SHP77 treated with DMSO at 0.1 percent for 48 hours (cell line): Measurements from ENCODE around the gene TSHZ1.
"Not testable (repeated sequence)": the region's sequence is repeated elsewhere in the genome, so short reads cannot be mapped to it uniquely, and the experiment has no call there.

Source experiments
- DNase-seq: peaks from one replicate; lab custom pipeline; 2025; lab: John Stamatoyannopoulos, UW

TSHZ1 gene

DNA sequence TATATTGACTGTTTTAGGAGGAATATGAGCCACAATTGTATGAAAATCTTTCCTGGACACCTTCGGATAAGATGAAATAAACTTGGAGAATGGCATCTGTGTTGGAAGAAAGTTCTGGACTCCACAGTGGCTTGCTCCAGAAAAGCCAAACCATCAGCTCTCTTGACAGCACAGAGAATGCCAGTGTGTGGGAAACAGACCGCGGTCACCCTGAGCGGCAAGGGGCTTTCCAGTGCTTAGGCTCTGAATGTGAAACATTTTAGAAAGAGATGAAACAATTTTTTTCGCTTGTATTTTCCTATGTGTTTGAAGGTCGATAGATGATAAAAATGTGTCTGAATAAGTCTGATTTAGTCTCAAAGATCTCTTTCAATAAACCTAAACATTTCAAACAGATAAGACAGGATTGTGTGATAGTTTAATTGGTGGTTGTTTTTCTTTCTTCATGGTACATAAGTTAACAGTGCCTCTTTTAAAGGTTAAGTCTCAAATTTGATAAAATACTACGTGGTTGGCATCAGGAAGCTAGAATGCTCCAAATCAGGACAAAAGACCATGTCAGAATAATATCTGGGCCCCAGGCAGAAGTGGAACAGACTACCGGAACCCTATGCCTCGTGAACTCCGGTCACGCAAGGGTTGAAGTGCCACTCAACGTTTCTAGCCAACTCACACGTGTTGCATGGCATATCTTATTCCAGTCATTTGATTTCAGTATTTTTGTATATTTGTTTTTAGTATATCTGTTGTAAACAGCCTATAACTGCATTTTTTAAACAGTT lies 30.6 kb upstream of the TSHZ1 start:
- no peak for DNase-seq

DNA sequence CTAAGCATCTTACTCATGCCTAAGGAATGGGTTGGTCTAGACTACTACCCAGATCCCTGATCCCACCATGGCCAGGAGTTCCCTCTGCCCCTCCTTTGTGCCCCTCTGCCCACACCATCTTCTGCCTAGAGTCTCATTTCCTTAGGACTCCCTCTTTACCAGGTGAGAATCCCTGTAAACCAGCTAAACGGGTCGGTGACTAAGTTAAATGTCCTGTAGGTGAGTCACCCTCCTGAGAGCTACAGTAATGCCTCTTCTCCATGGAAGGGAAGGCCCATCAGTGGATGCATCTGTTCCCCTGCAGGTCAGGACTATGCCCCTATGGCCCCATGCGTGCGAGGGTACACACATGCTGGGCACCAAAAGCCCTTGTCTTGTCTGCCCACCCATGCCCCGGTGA lies 27.1 kb upstream of the TSHZ1 start:
- no peak for DNase-seq

DNA sequence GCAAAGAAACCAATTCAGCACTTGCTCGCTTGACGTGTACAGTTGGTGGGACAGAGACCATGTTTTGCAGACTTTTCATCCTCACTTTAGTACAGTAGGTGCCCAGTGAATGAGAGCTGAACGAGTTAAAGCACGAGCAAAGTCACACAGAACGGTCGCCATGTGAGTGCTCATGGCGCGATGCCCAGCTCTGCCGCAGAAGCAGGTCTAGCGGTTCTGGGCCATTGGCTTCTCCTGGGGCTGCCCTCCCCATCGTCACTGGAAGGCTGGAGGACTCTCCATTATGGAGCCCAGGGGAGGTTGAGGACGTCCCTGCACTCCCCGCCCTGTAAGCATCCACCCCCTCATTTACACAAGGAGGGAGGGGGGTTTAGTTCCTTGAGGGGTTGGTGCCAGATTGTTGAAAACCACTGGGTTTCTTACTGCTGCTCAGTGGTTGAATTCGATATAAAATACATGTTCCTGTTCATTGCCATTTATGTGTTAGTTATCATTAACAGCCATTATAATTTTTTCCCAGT lies 26.6 kb upstream of the TSHZ1 start:
- DNase-seq, result no peak

DNA sequence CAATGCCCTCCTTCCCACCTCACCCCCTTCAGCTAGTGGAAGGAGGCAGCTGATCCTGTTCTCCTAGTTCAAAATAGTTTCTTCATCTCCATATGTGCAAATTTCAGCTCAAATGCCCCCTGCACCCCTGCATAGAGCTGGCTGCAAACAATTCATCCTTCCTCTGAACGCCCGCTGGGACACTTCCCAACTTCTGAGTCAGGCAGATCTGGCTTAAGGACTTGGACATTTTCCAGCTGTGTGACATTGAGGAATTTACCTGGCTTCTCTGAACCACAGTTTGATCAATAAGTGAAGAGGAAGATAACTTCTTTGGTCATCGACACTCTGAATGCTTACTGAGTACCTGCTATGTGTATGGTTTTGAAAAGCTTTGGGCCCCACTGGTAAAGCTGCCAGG lies 25.1 kb upstream of the TSHZ1 start:
- no peak for DNase-seq

DNA sequence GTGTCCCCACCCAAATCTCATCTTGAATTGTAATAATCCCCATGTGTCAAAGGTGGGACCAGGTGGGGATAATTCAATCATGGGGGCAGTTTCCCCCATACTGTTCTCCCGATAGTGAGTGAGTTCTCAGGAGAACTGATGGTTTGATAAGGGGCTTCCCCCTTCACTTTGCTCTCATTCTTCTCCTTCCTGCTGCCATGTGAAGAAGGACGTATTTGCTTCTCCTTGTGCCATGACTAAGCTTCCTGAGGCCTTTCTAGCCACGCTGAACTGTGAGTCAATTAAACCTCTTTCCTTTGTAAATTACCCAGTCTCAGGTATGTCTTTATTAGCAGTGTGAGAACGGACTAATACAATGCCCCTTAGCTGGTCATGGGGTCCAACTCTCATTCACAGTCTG lies 22.9 kb upstream of the TSHZ1 start:
- not testable (repeated sequence) for DNase-seq

DNA sequence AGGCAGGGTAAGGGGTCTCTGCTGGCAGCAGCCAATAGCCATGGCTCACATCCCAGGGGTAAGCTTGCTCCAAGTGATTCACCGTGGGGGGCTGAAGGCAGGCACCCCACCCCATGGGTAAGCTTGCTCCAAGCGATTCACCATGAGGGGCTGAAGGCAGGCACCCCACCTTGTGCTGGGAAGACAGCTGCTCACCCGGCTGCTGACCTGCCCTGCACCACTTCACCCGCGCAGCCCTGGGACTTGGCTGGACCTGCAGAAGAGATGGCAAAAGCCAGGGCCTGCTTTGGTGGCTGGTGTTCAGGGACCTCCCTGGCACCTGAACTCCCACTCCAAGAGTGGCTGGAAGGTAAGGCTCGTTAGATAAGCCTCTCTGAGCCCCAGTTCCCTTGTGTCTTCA lies 20.9 kb upstream of the TSHZ1 start:
- no peak for DNase-seq

DNA sequence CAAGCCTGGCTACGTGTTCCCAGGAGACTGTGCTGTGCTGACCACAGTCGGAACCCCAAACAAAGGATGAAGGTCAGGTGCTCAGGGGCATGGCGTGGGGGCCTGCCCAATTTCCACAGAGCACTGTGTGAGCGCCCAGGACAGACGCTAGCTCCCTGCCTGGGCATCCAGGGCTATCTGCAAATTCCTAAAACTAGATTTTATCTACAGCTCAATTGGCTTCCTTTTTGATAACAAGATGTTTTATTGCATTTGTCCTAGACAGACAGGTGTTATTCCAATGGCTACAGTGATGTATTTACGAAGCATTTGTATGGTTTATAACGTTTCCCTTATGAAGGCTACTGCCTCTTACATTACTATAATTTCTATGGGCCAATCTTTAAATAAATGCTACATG lies 17.7 kb upstream of the TSHZ1 start:
- DNase-seq, result no peak

DNA sequence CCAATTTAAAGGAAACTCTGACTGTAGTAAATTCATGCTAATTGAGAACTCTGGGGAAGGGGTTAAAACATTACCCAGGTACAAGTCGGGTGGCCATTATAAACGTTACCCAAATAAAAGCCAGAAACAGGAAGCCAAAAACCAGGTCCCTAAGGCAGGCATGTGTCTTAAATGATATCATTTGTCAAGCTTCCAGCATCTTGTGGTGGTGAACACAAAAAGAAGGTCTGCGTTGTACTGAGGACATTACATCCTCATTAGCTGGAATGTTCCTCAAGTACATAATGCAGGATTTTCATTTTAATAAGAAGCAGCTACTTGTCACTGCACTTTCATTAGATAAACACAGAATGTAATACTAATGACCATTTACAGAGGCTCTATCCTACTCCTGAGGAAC lies 12.6 kb upstream of the TSHZ1 start:
- DNase-seq, result no peak

DNA sequence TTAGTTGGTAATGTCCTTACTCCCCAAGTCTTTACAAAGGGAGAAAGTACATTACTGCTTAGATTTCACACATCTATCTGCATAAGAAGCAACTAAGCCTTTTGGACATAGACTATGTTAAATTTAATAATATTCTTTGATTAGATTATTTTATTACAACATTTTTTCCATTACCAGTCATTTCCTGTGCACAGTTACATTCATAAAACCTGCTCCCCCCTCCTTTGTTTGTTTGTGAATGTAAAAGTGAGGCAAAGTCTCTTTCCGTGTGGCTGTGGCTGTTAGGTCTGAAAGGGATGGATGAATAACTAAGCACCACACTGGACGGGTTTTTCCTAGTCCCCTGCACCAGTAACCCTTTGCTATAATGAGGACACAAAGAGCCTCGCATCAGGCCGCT lies 11.3 kb upstream of the TSHZ1 start:
- no peak for DNase-seq

DNA sequence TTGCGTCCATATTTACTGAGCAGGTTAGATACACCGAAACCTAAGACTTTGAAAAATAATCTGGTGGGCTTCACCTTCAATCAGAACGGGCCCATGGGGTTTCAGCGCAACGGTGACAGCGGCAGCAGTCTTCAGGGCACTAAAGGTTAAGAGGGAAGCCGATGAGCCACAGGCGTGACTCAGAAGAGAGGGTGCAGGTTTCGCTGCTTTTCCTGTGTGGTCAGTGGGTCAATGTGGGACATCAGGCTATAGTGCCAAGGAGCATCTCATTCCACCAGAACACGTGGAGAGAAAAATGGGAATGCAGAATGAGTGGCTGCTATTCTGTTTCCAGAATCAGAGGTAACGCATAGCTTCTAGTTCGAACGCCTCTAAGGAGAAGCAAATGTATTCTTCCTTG lies 10.5 kb upstream of the TSHZ1 start:
- no peak for DNase-seq

DNA sequence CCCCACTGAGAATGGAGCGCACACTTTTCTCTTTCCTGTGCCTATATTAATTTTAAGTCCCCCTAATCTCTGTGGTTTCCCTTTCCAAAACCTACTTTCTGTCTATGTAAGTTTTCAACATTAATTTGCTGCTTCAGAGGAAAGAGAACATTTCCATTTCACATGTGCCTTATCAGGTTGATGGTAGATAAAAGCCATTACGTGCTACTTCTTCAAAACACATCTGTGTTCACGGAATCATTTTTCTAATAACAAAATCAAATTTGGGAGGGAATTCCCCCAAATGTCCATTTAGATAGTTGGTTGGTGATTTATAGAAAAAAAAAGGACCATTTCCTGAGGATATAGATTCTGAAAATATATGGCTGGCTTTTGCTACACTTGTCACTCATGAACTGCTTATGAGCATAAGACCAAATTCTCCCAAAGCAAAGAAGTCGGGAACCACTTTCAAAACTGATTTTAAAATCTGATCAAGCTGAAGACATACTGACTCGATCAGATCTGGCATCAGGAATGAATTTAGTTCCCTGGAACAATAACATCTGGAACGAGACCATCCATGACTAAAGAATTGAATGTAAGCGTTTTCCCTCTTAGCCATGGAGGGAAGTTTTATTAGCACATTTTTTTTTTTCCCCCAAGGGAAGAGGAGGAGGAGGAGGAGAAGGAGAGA lies 9.9 kb upstream of the TSHZ1 start:
- DNase-seq, result no peak

DNA sequence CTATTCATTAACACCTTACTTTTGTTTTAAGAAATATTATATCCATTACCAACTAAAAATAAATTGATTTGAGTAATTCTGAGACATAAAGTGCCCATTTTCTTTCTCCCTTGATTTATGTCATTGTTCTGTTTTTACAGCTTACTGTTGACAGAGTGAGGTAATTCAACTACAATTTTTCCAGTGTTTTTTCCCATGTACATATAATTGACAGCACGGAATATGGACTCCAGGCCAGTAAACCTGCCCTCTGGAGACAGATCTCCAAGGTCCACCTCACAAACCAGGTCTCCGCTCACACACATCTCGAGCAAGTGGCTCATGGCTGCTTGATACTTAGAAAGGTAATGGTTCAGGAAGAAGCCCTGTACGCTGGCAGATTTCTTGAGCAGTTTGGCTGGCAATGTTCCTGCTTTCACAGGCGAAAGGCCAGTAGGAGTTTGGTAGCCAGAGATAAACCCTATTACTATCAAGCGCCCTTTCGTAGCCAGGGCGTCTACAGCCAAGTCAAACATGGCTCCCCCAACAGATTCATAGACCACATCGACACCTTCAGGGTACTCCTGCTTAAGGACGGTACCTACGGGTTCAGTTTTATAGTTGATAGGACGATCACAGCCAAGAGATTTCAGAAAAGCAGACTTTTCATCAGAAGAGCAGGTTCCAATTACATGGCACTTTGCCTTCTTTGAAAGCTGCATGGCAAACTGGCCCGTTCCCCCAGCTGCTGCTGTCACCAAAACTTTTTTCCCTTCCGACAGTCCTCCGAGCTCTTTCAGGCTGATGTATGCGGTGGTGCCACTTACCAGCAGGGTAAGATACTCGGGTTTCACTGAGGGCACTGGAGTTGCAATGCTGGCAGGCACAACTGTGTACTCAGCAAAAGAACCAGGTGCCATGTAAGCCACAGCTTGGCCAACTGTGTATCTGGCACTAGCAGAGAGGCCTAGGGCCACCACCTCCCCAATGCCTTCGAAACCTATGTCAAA lies 9.0 kb upstream of the TSHZ1 start:
- DNase-seq, result no peak

DNA sequence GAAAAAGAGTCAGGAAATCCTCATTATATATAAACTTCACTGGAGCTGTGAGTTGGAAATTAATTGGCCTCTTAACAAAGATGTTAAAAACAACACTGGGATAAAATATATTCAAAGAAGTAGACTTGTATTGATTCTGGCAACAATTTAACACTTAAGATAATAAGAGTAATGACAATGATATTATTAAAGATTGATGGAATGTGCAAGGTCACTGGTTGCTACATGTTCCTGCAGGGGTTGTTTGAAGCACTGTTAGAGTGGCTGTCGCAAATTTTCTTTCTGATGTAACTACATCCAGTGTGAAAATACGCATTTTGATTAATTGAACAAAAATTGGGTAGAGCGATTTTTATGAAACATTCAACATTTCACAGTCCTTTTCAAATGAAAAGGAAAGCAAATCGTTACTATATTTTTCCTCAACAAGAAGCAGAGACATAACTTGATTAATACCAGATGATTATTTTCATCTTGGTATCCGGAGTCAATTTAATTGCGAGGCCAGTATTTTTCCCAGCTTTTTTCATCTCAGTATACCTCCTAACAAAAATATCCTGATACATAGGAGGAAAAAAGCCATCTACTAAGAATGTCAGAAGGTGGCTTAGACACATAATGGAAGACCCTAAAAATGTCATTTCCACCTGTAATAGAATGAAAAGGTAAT lies 7.8 kb upstream of the TSHZ1 start:
- no peak for DNase-seq

DNA sequence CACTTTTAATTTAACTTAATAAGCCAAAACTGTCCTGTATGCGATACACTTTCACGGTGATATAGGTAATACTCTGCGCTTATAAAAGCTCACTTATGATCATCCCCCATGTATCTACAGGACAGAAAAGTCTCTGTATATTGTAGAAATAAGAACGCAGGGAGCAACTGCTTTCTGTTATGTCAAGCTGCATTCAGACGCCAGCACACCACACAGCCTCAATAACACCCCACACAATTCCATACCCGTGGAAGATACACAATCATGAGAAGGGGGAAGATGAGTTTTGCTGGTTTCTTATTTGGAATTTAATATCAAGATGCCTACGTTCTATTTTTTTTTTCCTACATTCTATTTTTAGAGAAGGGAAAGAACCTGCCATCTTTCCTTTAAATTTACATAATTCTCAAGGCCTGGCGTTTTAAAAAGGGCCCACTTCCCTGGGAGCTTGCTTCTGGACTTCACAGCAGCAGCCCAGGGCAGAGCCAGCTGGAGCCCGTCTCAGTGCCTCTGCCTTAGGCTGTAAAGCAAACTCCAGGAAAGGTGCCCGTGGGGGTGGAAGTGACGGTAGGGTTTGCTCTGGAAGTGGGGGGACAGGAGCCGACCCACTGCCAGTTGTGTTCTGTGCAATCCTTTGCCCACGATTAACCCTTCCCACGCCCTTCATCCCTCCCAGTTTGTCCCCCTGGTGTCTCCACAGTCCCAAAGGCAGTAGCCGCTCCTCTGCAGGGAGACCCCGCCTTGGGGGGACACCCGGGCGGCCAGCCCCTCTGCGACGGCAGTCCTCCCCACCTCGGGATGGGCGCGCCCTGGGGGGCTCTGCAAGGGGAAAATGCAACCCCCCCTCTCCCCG lies 7.0 kb upstream of the TSHZ1 start:
- no peak for DNase-seq

DNA sequence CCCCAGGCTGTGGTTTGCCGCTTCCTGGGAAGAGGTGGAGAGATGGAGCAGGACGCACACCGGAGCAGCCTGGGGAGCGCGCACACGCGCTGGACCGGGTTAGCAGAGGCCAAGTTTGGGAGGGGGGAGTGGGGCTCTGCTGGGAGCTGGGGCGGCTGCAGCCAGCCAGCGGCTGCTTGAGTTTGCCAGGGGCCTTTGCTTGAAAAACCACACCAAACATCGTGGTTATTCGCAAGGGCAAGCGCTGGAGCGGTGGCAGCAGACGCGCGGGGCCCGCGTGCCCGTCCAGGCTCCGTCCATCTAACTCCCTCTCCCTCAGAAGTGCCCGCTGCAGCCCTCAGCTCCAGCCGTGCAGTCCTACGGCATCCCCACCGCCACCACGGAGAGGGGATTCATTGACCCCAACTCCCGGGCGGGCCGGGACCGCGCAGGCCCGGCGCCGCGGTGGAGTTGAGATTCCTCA lies 6.3 kb upstream of the TSHZ1 start:
- no peak for DNase-seq

DNA sequence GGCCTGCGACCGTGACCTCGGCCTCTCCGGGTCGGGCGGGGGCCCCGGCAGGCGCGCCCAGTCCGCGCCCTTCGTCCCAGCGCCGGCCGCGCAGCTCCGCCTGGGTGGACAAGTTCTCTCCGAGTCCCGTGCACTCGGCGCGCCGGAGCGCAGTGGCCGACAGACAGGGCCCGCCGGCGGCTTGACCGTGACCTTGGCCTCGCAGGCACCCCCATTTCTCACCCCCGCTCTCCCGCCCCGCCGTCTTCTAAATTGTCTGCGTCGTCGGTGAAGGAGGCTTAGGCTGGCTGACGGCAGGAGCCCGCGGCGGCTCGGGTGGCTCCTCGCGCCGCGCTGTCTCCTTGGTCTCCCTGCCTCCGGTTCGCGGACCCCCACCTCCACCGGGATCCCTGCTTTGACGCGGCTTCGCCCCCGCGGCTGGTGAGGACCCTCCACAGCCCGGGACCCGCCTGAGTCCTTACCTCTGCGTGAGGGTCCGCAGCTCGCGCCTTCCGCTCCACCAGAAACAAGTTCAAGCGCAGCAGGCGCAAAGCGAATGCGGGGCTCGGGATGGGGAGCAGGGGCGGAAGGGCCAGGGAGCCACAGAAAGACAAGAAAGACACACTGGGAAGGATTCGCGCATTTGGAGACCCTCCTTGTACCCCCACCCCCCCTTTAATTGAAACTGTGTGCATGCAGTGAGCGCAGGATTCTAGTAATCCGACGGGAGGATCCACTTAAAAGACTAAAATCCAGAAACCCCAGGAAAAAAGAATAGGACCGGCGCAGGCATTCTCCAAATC lies 5.7 kb upstream of the TSHZ1 start:
- no peak for DNase-seq

DNA sequence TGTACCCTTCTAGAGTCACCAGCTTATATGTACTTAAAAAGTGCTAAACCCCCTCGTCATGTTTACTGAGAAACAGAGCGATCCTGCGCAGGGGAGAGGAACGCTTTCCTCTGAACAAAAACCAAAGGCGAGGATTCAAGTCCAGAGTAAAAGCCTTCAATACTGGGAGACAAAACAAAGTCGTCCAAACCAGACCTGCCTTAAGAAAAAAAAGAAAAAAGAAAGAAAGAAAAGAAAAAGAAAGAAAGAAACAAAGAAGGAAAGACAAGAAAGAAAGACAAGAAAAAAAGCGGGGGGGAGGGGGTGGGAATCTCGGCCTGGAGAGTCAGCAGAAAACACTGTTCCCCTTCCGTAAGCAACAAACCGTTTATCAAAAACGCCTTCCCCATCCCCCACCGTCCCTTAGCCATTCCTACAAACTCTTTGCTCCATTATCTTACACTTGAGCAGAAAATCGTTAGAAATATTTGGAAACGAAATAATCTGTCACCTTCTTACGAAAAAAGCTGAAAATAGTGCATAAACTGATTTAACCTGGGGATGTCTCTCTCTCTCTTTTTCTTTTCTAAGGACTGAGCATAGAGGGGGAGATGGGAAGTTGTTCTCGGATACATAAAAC lies 5.0 kb upstream of the TSHZ1 start:
- DNase-seq, result no peak

DNA sequence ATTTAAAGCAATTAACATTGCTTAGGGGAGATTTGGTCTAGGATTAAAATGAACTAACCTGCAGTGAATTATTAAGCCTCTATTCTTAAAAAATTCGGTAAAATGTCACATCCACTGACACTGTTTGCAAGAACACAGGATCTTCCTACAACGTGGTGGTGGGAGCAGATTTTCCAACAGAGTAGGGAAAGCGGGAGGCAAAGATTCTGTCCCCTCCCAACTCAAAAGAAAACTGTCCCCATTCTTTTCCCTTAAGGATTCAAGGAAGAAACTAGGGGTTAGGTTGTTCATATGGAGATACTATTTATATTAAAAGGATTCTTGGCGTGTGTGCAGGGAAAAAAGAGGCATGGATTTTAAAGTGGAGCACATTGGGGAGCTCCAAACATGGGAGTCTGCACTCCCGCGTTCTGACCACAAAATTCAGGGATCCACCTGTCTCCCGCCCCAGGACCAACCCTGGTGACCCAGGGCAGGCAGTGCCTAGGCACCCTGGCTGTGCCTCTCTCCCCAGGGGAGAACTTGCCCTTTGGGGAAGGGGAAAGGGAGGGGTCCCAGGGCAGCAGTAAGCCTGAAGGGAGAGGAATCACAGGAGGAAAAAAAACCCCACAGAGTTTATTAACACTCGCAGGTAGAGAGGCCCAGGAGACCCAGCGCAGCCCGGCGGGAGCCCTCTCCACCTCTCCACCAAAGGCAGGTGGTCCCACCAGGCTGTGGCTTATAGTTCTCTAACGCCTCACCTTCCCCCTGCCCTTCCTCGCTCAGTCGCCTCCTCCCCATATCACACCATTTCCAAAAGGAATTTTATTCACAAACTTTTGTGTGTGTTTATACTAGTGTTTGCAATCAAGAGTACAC lies 3.9 kb upstream of the TSHZ1 start:
- no peak for DNase-seq
